Astrocyte of the spinal cord (primary cell): ENCODE results near the gene WNK4.

ENCODE experiments used
- DNase-seq: peaks from one replicate; pipeline ENCODE4 v3.0.0; 2011; ENCODE audit warnings: low read depth, low spot score
- H3K4me3 ChIP-seq: 2 replicates; pipeline ENCODE4 v1.5.1; 2011; ENCODE audit warnings: low read depth, mild to moderate bottlenecking, low read length, moderate library complexity
- CTCF ChIP-seq: IDR thresholded peaks from 2 replicates; pipeline ENCODE4 v1.5.1; 2012; ENCODE audit warnings: low read depth, mild to moderate bottlenecking, low read length, inconsistent platforms
- in situ Hi-C: cut with HindIII; loops from 2 replicates; pipeline ENCODE4 v1.10.0; 2017; ENCODE audit warnings: low sequenced_read_pairs

Gene WNK4

DNA sequence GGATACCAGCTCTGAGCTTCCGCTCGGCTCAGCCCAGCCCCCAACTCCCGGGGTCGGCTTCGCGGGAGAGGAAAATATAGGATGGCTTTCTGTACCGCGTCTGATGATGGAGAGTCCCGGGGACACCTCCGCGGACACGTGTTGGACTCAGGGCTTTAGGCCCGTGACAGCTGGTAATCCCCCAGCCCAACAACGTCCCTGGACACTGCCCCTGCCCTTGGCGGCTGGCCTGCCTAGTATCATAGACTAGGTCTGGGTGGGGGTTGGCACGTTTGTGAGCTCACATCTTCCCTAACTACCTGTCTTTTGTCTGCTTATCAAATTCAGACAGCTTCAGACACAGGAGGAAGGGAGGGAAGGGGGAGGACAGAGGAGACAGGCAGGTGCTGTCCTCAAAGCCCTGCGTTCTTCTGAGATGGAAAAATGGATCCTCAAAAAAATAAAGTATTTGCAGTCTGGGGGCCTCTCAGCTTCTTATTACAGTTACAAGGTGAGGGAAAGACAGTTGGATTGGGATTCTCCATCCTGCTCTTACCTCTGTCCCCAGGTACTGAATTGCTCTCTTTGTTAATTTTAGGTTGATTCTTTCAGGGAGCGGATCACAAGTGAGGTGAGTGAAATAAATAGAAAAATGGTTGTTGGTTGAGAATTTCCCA, 53.5 kb downstream of the WNK4 start:
- peak overlapping the region; percentile 100 for H3K4me3 ChIP-seq
- in situ Hi-C loops = no loop called here
- TF ChIP-seq CTCF = no peak
- no peak for DNase-seq

GRCh38 chr17:42835732-42836131, 55.3 kb downstream of the WNK4 start:
- no peak for DNase-seq
- in situ Hi-C loops = no loop called here
- TF ChIP-seq CTCF = no peak
- H3K4me3 ChIP-seq = no peak overlapping the region

DNA sequence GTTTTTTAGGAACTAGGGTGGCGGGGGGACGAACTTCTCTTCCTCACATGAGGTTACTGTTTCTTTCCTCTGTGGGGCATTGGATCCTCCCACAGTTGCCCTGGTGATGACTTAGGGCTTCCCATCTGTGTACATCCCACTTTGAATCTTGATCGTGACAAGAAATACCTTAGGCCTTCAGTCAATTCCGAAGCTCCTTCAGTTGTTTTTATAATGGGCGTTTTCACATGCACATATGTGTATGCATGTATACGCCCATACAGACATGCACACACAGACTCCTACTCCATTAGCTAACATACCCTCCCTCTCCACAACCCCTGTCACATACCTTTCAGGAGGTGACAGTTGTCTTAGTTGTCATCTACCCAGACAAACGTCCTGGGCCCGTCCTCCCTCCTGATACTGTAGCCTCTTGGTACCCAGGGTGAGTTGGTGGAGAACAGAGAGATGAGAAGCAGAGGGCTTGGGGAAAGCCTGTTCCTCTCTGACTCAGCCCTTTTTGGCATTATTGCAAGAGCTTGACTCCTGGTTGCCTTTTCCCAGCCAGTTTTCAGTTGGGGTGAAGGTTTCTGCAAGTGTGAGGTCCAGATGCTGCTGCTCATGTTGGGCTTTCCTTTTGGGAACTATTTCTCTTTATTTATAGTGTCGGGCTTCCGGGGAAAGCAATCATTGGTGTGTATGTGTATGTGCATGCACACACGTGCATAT, 61.7 kb downstream of the WNK4 start:
- in situ Hi-C loops = no loop called here
- DNase-seq = no peak

DNA sequence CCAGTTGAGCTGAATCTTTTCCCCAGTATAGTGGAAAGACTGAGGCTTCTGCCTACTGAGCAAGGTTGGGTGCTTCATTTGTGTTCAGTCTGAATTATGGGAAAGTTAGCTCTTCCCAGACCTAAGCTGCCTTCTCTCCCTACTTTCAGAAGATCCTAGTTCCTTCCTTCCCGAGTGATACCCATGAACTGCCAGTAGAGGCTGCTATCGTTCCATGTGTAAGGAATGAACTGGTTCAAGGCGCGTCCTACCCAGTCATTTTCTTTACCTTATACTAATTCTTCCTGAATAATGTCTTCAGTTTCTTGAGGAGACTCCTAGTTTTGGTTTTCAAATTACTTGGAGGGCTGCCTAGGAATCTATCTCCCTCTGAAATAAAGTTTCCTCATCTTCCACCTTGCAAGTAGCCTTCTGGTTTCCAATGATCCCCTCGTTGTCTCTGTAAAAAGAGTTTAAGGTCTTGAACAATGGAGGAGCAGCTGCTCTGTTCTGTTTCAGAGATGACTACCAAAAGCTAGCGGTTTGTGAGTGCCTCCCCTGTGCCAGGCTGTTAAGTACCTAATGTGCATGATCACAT, 63.0 kb downstream of the WNK4 start:
- in situ Hi-C loops = no loop called here
- DNase-seq = peak; percentile 69
- H3K4me3 ChIP-seq = no peak overlapping the region
- peak; percentile 99 for TF ChIP-seq CTCF

More for the DNA sequence above, 61.7 kb downstream of the WNK4 start:
- no peak for TF ChIP-seq CTCF
- H3K4me3 ChIP-seq = no peak overlapping the region

- in situ Hi-C loops = no loop called here
- no peak for DNase-seq
- H3K4me3 ChIP-seq = no peak within 1 kb of the TSS
- TF ChIP-seq CTCF = no peak
Measured at GRCh38 chr17:42844271-42844670, 63.9 kb downstream of the WNK4 start, which contains the start of gene AOC2. Gene AOC2 (plus strand): TSS chr17:42844580. CDS start chr17:42844627, 47 bp downstream.

DNA sequence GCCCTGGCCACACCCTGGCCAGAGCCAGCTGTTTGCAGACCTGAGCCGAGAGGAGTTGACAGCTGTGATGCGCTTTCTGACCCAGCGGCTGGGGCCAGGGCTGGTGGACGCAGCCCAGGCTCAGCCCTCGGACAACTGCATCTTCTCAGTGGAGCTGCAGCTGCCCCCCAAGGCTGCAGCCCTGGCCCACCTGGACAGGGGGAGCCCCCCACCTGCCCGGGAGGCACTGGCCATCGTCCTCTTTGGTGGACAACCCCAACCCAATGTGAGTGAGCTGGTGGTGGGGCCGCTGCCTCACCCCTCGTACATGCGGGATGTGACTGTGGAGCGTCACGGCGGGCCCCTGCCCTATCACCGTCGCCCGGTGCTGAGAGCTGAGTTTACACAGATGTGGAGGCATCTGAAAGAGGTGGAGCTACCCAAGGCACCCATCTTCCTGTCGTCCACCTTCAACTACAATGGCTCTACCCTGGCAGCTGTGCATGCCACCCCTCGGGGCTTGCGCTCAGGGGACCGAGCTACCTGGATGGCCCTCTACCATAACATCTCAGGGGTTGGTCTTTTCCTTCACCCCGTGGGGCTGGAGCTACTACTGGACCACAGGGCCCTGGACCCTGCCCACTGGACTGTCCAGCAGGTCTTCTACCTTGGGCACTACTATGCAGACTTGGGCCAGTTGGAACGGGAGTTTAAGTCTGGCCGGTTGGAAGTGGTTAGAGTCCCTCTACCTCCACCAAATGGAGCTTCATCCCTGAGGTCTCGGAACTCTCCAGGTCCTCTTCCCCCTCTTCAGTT, 64.5 kb downstream of the WNK4 start:
- in situ Hi-C loops = no loop called here
- no peak overlapping the region for H3K4me3 ChIP-seq
- no peak for DNase-seq
- no peak for TF ChIP-seq CTCF
